GM12891 (cell line): ENCODE measurements around the gene PRM3.

ENCODE experiments used
- DNase-seq: peaks from one replicate; pipeline ENCODE4 v3.0.0; 2011; ENCODE audit warnings: low spot score; ENCODE audit not compliant: insufficient read length
- FAIRE-seq: peaks from 2 replicates; lab custom pipeline; 2011; peaks lifted over from hg19 to GRCh38; lab: Jason Lieb, UNC
- PAX5 ChIP-seq: IDR thresholded peaks from 2 replicates; pipeline ENCODE4 v1.6.1; 2011; ENCODE audit warnings: low read length, moderate library complexity, mild to moderate bottlenecking; ENCODE audit not compliant: insufficient read depth, severe bottlenecking
- POLR2A ChIP-seq: IDR thresholded peaks from 2 replicates; pipeline ENCODE4 v1.6.1; 2011; ENCODE audit warnings: low read depth, low read length, control low read depth
- POLR2AphosphoS5 ChIP-seq: IDR thresholded peaks from 2 replicates; pipeline ENCODE4 v1.6.1; 2011; ENCODE audit warnings: low read depth, low read length, control low read depth
- POU2F2 ChIP-seq: IDR thresholded peaks from 2 replicates; pipeline ENCODE4 v1.6.1; 2011; ENCODE audit warnings: low read depth, mild to moderate bottlenecking, control low read depth, low read length, moderate library complexity
- SPI1 ChIP-seq: IDR thresholded peaks from 2 replicates; pipeline ENCODE4 v1.6.1; 2011; ENCODE audit warnings: low read depth, low read length, control low read depth
- TAF1 ChIP-seq: IDR thresholded peaks from 2 replicates; pipeline ENCODE4 v1.6.1; 2011; ENCODE audit warnings: low read depth, low read length, control low read depth

PRM3 gene

DNA sequence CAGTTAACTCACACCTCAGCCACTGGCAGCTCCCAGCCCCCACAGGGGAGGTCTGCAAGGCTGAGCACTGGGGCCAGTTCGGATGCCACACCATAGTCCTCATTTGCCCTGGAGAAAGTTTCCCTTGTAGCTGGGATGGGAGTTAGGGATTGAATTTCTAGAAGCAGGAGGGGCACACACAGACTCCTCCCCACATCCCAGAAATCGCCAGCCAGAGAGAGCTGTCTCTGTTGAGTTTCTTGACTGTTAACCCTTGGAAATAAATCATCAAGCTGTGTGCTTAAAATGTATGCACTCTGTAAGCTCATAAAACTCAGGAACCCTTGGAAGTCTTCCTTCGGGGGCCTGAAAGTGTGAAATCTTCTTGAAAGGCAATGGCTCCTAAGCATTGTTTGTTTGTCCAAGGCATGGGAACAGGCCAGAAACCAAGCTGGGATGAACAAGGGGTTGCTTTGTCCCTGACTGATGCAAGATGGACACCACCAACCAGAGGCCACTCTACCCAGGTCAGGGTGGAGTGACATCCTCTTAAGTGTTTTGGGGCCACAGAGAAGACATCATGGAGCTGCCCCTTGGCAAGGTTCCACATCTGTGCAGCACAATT is 394 bp upstream of the PRM3 start:
- DNase-seq (no peak), FAIRE-seq (no peak)
- no peak for TF ChIP-seq POU2F2
- no peak for TF ChIP-seq POLR2AphosphoS5
- no peak for TF ChIP-seq PAX5
- no peak for TF ChIP-seq TAF1
- no peak for TF ChIP-seq SPI1
- TF ChIP-seq POLR2A = no peak

GRCh38 chr16:11272484-11272883 is 945 bp downstream of the PRM3 start:
- TF ChIP-seq POLR2A (no peak), POU2F2 (no peak), PAX5 (no peak), POLR2AphosphoS5 (no peak), TAF1 (no peak), SPI1 (no peak)
- DNase-seq (no peak), FAIRE-seq (no peak)

DNA sequence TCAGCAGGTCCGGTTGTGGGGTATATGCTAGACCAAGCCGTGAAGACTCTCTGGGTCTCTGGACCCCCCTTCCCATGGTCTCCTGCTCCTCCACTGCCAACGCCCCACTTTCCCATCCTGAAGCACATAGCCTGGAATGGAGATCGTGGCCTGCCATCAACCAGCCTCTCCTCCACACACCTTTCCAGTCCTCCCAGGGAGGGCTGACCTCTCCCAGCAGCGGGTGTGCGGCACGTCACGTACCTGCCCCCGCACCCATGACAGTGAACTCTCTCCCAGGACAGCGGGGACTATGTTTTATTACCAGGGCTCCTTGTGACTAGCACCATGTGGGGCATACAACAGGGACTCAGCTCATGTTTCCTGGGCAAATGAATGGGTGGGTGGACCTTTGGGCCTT is 1.8 kb downstream of the PRM3 start:
- TF ChIP-seq POU2F2 (no peak), POLR2AphosphoS5 (no peak), SPI1 (no peak), PAX5 (no peak), POLR2A (no peak), TAF1 (no peak)
- DNase-seq = no peak
- no peak for FAIRE-seq

- no peak for DNase-seq
- no peak for FAIRE-seq
- no peak for TF ChIP-seq POU2F2
- no peak for TF ChIP-seq POLR2A
These were observed 2.7 kb downstream of the PRM3 start for GRCh38 chr16:11270602-11271162.

DNA sequence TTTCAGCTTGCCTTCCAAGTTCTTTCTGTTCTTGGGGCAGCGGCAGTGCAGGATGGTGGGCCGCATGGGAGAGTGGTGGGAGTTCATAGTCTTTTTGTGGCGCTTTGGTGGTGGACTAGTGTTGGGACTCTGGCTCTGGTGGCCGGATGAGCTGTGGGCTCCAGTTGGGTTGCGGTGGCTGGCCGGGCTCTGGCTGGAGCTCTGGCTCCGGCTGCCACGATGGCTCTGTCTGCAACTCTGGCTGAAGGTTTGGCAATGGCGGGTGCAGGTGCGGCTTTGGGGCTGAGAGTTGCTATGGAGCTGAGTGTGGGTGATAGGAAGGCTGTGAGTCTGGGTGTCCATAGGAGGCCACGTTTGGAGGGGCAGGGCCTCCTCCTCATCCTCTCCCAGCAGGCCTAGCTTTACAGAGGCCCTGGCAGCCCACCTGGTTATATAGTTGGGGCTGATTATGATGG is 4.5 kb downstream of the PRM3 start, which contains the start of gene TNP2:
TNP2 (minus strand) TSS at position 405 of the 455 bp plus-strand sequence; CDS start at position 342, 63 bp downstream.
- TF ChIP-seq POU2F2 = no peak
- TF ChIP-seq SPI1 = no peak
- TF ChIP-seq PAX5 = no peak
- TF ChIP-seq POLR2AphosphoS5 = no peak
- no peak for TF ChIP-seq POLR2A
- no peak for TF ChIP-seq TAF1
- no peak for DNase-seq
- no peak for FAIRE-seq

- FAIRE-seq (no peak), DNase-seq (no peak)
- TF ChIP-seq POLR2AphosphoS5 (no peak), SPI1 (no peak), POU2F2 (no peak), TAF1 (no peak), POLR2A (no peak), PAX5 (no peak)
These were observed 8.3 kb downstream of the PRM3 start for GRCh38 chr16:11265124-11265523.

GRCh38 chr16:11264155-11264832 is 9.1 kb downstream of the PRM3 start:
- peak; percentile 43 for FAIRE-seq
- no peak for TF ChIP-seq POLR2A
- peak; percentile 91 for TF ChIP-seq SPI1
- no peak for DNase-seq

GRCh38 chr16:11263737-11264136 is 9.7 kb downstream of the PRM3 start:
- TF ChIP-seq POLR2A = no peak
- TF ChIP-seq POU2F2 = no peak
- TF ChIP-seq SPI1 = no peak
- no peak for TF ChIP-seq TAF1
- no peak for TF ChIP-seq PAX5
- no peak for TF ChIP-seq POLR2AphosphoS5
- peak; percentile 85 for FAIRE-seq
- DNase-seq = no peak

DNA sequence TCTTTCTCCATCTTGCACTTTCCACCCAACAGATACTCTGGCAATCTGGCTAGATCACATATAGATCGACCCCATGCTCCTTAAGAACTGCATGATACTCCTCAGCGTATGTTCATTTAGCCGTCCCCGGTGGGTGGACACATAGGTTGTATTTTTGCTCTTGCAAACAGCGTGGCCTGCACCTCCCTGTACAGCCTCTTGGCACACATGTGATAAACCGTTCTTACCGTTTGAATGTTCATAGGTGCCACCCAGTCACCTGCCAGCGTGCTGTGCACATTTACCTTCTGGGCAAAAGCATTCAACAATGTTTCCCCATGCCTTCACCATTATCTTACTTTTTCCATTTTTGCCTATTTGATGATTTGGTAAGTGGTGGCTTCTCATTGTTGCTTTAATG is 10.5 kb downstream of the PRM3 start:
- DNase-seq (no peak), FAIRE-seq (no peak)
- TF ChIP-seq POLR2AphosphoS5 (no peak), SPI1 (no peak), POLR2A (no peak), PAX5 (no peak), TAF1 (no peak), POU2F2 (no peak)

DNA sequence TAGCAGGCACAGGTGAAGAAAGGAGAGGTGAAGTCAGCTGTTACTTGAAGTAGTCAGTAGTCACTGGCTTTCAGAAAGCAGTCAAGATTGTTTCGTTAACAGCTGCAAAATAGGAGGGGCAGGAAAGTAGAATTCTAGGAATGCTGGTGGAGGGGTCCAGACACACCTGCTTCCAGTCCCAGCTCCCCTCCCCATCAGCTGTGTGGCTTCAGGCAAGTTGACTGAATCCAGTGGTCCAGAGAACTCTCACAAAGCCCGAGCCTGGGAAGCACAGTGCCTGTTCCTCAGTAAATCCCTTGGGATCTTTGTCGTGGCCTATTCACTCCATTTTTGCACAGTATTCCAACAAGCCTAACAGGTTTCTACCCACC is 12.8 kb downstream of the PRM3 start:
- FAIRE-seq (no peak), DNase-seq (no peak)
- TF ChIP-seq POU2F2 = no peak
